Kidney (tissue), 14 donors: ENCODE results near the gene ADAMTS17. TPM values are rescaled to one million over a fixed set of nuclear protein-coding genes. Genes with fewer than 3 reads are reported as not detected.

Source experiments
- DNase-seq, 5 donors: peaks; one replicate each; pipeline ENCODE4 v3.0.0-alpha.2; 2013 to 2020
- FAIRE-seq: peaks from 2 replicates; lab custom pipeline; 2012; peaks lifted over from hg19 to GRCh38; lab: Jason Lieb, UNC
- H3K27ac ChIP-seq, 2 donors: one replicate each; pipeline ENCODE4 v1.7.0; 2013; ENCODE audit warnings: low read depth in 2 of 2, low read length in 2 of 2, inconsistent platforms in 1 of 2
- H3K27me3 ChIP-seq: one replicate; pipeline ENCODE4 v1.7.1; 2013; ENCODE audit warnings: low read length, inconsistent platforms; ENCODE audit not compliant: control insufficient read depth, insufficient read depth
- H3K36me3 ChIP-seq, 3 donors: one replicate each; pipeline versions ENCODE4 v1.7.0 to v1.7.1; 2013; ENCODE audit warnings: low read length in 3 of 3, control low read depth in 1 of 3, inconsistent platforms in 1 of 3; ENCODE audit not compliant: insufficient read depth in 3 of 3, control insufficient read depth in 2 of 3
- H3K4me1 ChIP-seq, 3 donors: one replicate each; pipeline versions ENCODE4 v1.7.0 to v1.7.1; 2013; ENCODE audit warnings: low read length in 3 of 3, inconsistent platforms in 1 of 3, low read depth in 1 of 3; ENCODE audit not compliant: control insufficient read depth in 2 of 3, insufficient read depth in 2 of 3
- H3K4me3 ChIP-seq, 3 donors: one replicate each; pipeline versions ENCODE4 v1.7.0 to v1.8.1; 2013; ENCODE audit warnings: low read length in 3 of 3, control low read depth in 1 of 3, inconsistent platforms in 1 of 3
- H3K9ac ChIP-seq, 3 donors: one replicate each; pipeline versions ENCODE4 v1.7.0 to v1.7.1; 2013; ENCODE audit warnings: low read length in 3 of 3, control low read depth in 1 of 3, inconsistent platforms in 1 of 3
- H3K9me3 ChIP-seq, 3 donors: one replicate each; pipeline versions ENCODE4 v1.7.0 to v1.7.1; 2013; ENCODE audit warnings: low read length in 3 of 3, control low read depth in 1 of 3, inconsistent platforms in 1 of 3; ENCODE audit not compliant: control insufficient read depth in 2 of 3, insufficient read depth in 1 of 3
- CTCF ChIP-seq: IDR thresholded peaks from 3 replicates; pipeline ENCODE4 v1.5.1; 2012; ENCODE audit warnings: mild to moderate bottlenecking, moderate library complexity, borderline replicate concordance; ENCODE audit not compliant: insufficient read depth; ENCODE audit errors: extremely low read depth
- intact Hi-C: fragments of 100-400 bp; cut with DNase I; formaldehyde crosslinking; loops from one replicate; pipeline ENCODE4 v1.11.1; 2022
- polyA plus RNA-seq: library from polyadenylated mRNA; stranded (reverse); fragments of 350-450 nt; fragmentation: Illumina TruSeq; extraction: RNeasy Lipid Tissue Mini Kit (QIAGEN cat#74804); gene quantifications from one replicate; pipeline ENCODE4 v1.2.3, GENCODE V29; 2014; ENCODE audit warnings: low read depth, low replicate concordance; ENCODE audit not compliant: insufficient read depth
- total RNA-seq: library from RNA; stranded (reverse); fragmentation: NEBNext Ultra II Directional; extraction: Animal tissue kit (Norgen Biotek cat#: 25700); gene quantifications from one replicate; pipeline ENCODE4 v1.2.1, GENCODE V29; 2021
- donor health status: control.
- donor health status: control.
- donor health status: control.
- donor health status: control.
- donor health status: control.
- donor health status: DM: yes; HTN: yes; CAD: no.
- donor health status: Normal renal cell carcinoma (clear cell type).

The ADAMTS17 gene
- total and polyA plus RNA-seq, 2 donors from 2014 or later: 1.7 to 2.2 TPM

- Histone ChIP-seq H3K4me1 (no peaks in the 10 kb centered on the region), H3K4me3 (no peak overlapping the region), H3K9me3 (peaks cover 2 to 13% (median 3%) of the 10 kb centered on the region in 3 donors), H3K27ac (no peak overlapping the region), H3K36me3 (no peaks in the 10 kb centered on the region), H3K9ac (no peak overlapping the region), H3K27me3 (no peaks in the 10 kb centered on the region)
- intact Hi-C loops: no loop called here
- DNase-seq: peak in 2 of 5 donors; percentile 10 to 53
- TF ChIP-seq CTCF: no peak
- FAIRE-seq: no peak
Measured at GRCh38 chr15:100143378-100143777, 198.4 kb downstream of the ADAMTS17 start.

GRCh38 chr15:100141311-100142001, 200.3 kb downstream of the ADAMTS17 start:
- FAIRE-seq (no peak), DNase-seq (peak in 1 of 5 donors; percentile 48)
- Histone ChIP-seq H3K4me1 (no peaks in the 10 kb centered on the region), H3K36me3 (no peaks in the 10 kb centered on the region), H3K4me3 (no peak overlapping the region), H3K9ac (no peak overlapping the region), H3K27me3 (no peaks in the 10 kb centered on the region), H3K27ac (no peak overlapping the region), H3K9me3 (no peaks in the 10 kb centered on the region)
- intact Hi-C loops: no loop called here
- TF ChIP-seq CTCF: no peak

- Histone ChIP-seq H3K27me3 (no peaks in the 10 kb centered on the region), H3K36me3 (no peaks in the 10 kb centered on the region), H3K27ac (no peak overlapping the region), H3K9me3 (no peaks in the 10 kb centered on the region), H3K4me1 (no peaks in the 10 kb centered on the region), H3K4me3 (no peak overlapping the region), H3K9ac (no peak overlapping the region)
- intact Hi-C loops: no loop called here
- no peak for TF ChIP-seq CTCF
- FAIRE-seq: no peak
- DNase-seq: no peak
Measured at GRCh38 chr15:100140527-100141308, 201.1 kb downstream of the ADAMTS17 start.
